K562 (cell line): ENCODE results near the gene STXBP6. TPM values are rescaled to one million over a fixed set of nuclear protein-coding genes. Genes with fewer than 3 reads are reported as not detected.

Experiments
- ATAC-seq: fragments of 200-7000 bp; cut with Tn5 transposase; 3 replicates; pipeline ENCODE4 v1.9.1; 2020; ENCODE audit warnings: moderate library complexity
- BruUV-seq: library from RNA; stranded (reverse); fragments of 400-500 nt; replicated peaks from 2 replicates; lab custom pipeline; 2021; lab: Mats Ljungman, UMichigan
- CTCF ChIA-PET: fragments of 300-600 bp; formaldehyde crosslinking; extraction: SDS; loops from one replicate; lab custom pipeline; 2021; ENCODE audit warnings: low intra/inter-chr PET ratio; lab: Yijun Ruan, JAX
- POLR2A ChIA-PET: fragments of 300-600, 350-650 bp; sonication (Branson Sonifier 250); formaldehyde crosslinking; extraction: SDS; loops from one replicate; lab custom pipeline; 2021; ENCODE audit warnings: antibody characterized with exemption, inconsistent platforms; lab: Yijun Ruan, JAX
- DNase-seq, 4 experiments: peaks; one replicate each; pipeline versions ENCODE4 v3.0.0 to v3.0.0-alpha.2; 2011 to 2018; ENCODE audit warnings: low spot score in 3 of 4, mixed read lengths in 3 of 4; ENCODE audit errors: extremely low read depth in 1 of 4
- FAIRE-seq: peaks from 2 replicates; lab custom pipeline; 2011; peaks lifted over from hg19 to GRCh38; lab: Jason Lieb, UNC
- H2AFZ ChIP-seq: 2 replicates; pipeline ENCODE4 v1.6.0; 2011; ENCODE audit warnings: low read depth, low read length, control low read depth, inconsistent platforms
- H3K27ac ChIP-seq: fragments of 200-600 bp; 3 replicates; pipeline ENCODE4 v1.8.0; 2011; ENCODE audit warnings: low read depth, mild to moderate bottlenecking, control low read depth, inconsistent platforms, low read length, moderate library complexity, mixed read lengths; ENCODE audit errors: extremely low read depth
- H3K27me3 ChIP-seq, 2 experiments: fragments of 300-600 bp in 1 of 2; 2 replicates in 1 of 2; 3 replicates in 1 of 2; pipeline versions ENCODE4 v1.6.0 to v1.8.0; 2011; ENCODE audit warnings: inconsistent platforms in 2 of 2, low read length in 2 of 2, mild to moderate bottlenecking in 1 of 2, mixed read lengths in 1 of 2, moderate library complexity in 1 of 2; ENCODE audit not compliant: control insufficient read depth in 2 of 2, insufficient read depth in 2 of 2
- H3K36me3 ChIP-seq: fragments of 300-600 bp; 3 replicates; pipeline ENCODE4 v1.8.0; 2011; ENCODE audit warnings: mild to moderate bottlenecking, low read length, inconsistent platforms; ENCODE audit not compliant: control insufficient read depth, insufficient read depth
- H3K4me1 ChIP-seq, 2 experiments: fragments of 200-600 bp in 1 of 2; replicated peaks in 1 of 2; 2 replicates in 1 of 2; 3 replicates in 1 of 2; pipeline versions ENCODE4 v1.5.1 to v1.8.0; 2011; ENCODE audit warnings: inconsistent platforms in 2 of 2, low read length in 2 of 2, mild to moderate bottlenecking in 1 of 2, mixed read lengths in 1 of 2, moderate library complexity in 1 of 2; ENCODE audit not compliant: control insufficient read depth in 2 of 2, insufficient read depth in 2 of 2
- H3K4me2 ChIP-seq: 2 replicates; pipeline ENCODE4 v1.6.1; 2011; ENCODE audit warnings: low read length, control low read depth, inconsistent platforms, mixed read lengths; ENCODE audit not compliant: insufficient read depth
- H3K4me3 ChIP-seq: fragments of 200-600 bp; sonication (generic), shearing (Covaris generic); 2 replicates; pipeline ENCODE4 v1.5.1; 2016; ENCODE audit warnings: control low read depth, inconsistent platforms
- H3K79me2 ChIP-seq: fragments of 200-600 bp; 3 replicates; pipeline ENCODE4 v1.8.0; 2011; ENCODE audit warnings: low read length, inconsistent platforms; ENCODE audit not compliant: control insufficient read depth, insufficient read depth
- H3K9ac ChIP-seq, 2 experiments: 2 replicates each; pipeline versions ENCODE4 v1.6.0 to v1.6.1; 2011; ENCODE audit warnings: low read depth in 2 of 2, low read length in 2 of 2, control low read depth in 1 of 2, inconsistent platforms in 1 of 2, mild to moderate bottlenecking in 1 of 2, mixed read lengths in 1 of 2; ENCODE audit not compliant: insufficient read depth in 1 of 2
- H3K9me1 ChIP-seq: one replicate; pipeline ENCODE4 v1.6.0; 2011; ENCODE audit warnings: inconsistent platforms, mild to moderate bottlenecking, low read length, moderate library complexity; ENCODE audit not compliant: control insufficient read depth, insufficient read depth
- H3K9me3 ChIP-seq: replicated peaks from 2 replicates; pipeline ENCODE4 v1.5.1; 2011; ENCODE audit warnings: low read depth, low read length, inconsistent platforms; ENCODE audit not compliant: control insufficient read depth, insufficient read depth
- H4K20me1 ChIP-seq: replicated peaks from 2 replicates; pipeline ENCODE4 v1.6.1; 2011; ENCODE audit warnings: low read length, inconsistent platforms, mixed read lengths; ENCODE audit not compliant: control insufficient read depth, insufficient read depth
- ASH1L ChIP-seq: fragments of 450-650 bp; IDR thresholded peaks from 2 replicates; pipeline ENCODE4 v1.6.1; 2018; ENCODE audit warnings: borderline replicate concordance, mild to moderate bottlenecking, low read depth; ENCODE audit not compliant: partially characterized antibody
- CBFA2T2 ChIP-seq: fragments of 450-650 bp; conservative IDR thresholded peaks from 2 replicates; pipeline ENCODE4 v1.6.1; 2017; ENCODE audit warnings: mild to moderate bottlenecking
- EP400 ChIP-seq: fragments of 450-650 bp; IDR thresholded peaks from 2 replicates; pipeline ENCODE4 v1.6.1; 2017; ENCODE audit warnings: antibody characterized with exemption, mild to moderate bottlenecking, moderate library complexity
- MAFG ChIP-seq: fragments of 450-650 bp; conservative IDR thresholded peaks from 2 replicates; pipeline ENCODE4 v1.6.1; 2016; ENCODE audit warnings: missing genetic modification characterization, missing compliant biosample characterization
- MEIS2 ChIP-seq: fragments of 450-650 bp; IDR thresholded peaks from 2 replicates; pipeline ENCODE4 v1.6.1; 2014; ENCODE audit warnings: mild to moderate bottlenecking; ENCODE audit not compliant: partially characterized antibody
- MTF1 ChIP-seq: fragments of 250-450 bp; sonication (Bioruptor Pico); IDR thresholded peaks from 2 replicates; pipeline ENCODE4 v1.9.0; 2021; ENCODE audit warnings: moderate library complexity, mild to moderate bottlenecking, inconsistent platforms, borderline replicate concordance
- PKNOX1 ChIP-seq: fragments of 450-650 bp; IDR thresholded peaks from 2 replicates; pipeline ENCODE4 v1.6.1; 2016
- SNRNP70 ChIP-seq: fragments of 200-400 bp; formaldehyde crosslinking; optimal IDR thresholded peaks from 2 replicates; pipeline ENCODE3; 2017; ENCODE audit warnings: low read depth, low read length
- TARDBP ChIP-seq: fragments of 450-650 bp; IDR thresholded peaks from 2 replicates; pipeline ENCODE4 v1.6.1; 2016
- TEAD1 ChIP-seq, 2 experiments: fragments of 450-650 bp in 1 of 2; sonication (generic) in 1 of 2; formaldehyde crosslinking; IDR thresholded peaks; 2 replicates each; pipeline versions ENCODE4 v1.4.0 to v1.8.0; 2020 to 2022; ENCODE audit warnings: mild to moderate bottlenecking in 2 of 2, missing genetic modification reagents in 1 of 2
- TEAD4 ChIP-seq, 2 experiments: sonication (generic) in 1 of 2; formaldehyde crosslinking in 1 of 2; IDR thresholded peaks; 2 replicates each; pipeline versions ENCODE4 v1.6.1 to v1.8.0; 2012 to 2022; ENCODE audit warnings: borderline replicate concordance in 1 of 2, inconsistent platforms in 1 of 2, low read length in 1 of 2, mild to moderate bottlenecking in 1 of 2, missing genetic modification reagents in 1 of 2
- ZC3H4 ChIP-seq: sonication (generic); formaldehyde crosslinking; IDR thresholded peaks from 2 replicates; pipeline ENCODE4 v1.9.0; 2021; ENCODE audit warnings: missing genetic modification reagents, borderline replicate concordance
- ZKSCAN8 ChIP-seq: fragments of 200-800 bp; sonication (Bioruptor generic); IDR thresholded peaks from 2 replicates; pipeline ENCODE4 v1.6.1; 2016; ENCODE audit warnings: missing genetic modification characterization, missing compliant biosample characterization
- WGBS: fragments of 100-300 bp; shearing (Covaris generic); methylation state at CpG from one replicate; pipeline ENCODE4 v1.1.6; 2016; ENCODE audit warnings: low coverage, mixed read lengths; ENCODE audit not compliant: insufficient coverage; ENCODE audit errors: missing lambda C conversion rate; 5-methylcytosine and 5-hydroxymethylcytosine counted together
- in situ Hi-C: fragments of 300-500 bp; cut with MboI; formaldehyde crosslinking; loops from 4 replicates; pipeline ENCODE4 v1.15.0; 2018; ENCODE audit warnings: inconsistent platforms, mixed read lengths
- intact Hi-C: fragments of 100-400 bp; cut with micrococcal nuclease; formaldehyde crosslinking; loops from 2 replicates; pipeline ENCODE4 v1.14.2; 2022
- polyA plus RNA-seq, 8 experiments: library from polyadenylated mRNA; depleted of rRNA in 4 of 8; stranded (reverse) in 5 of 8; unstranded in 3 of 8; fragments of >200 nt; fragmentation: Nextera tagmentation in 2 of 8; fragmentation: Illumina TruSeq in 1 of 8; extraction: Ambion mirVana in 2 of 8; extraction: Trizol in 1 of 8; gene quantifications; 2 replicates each; pipeline versions ENCODE4 v1.2.1 to v1.2.3, GENCODE V29; 2011 to 2014; ENCODE audit warnings: inconsistent platforms in 1 of 8, missing spikeins in 1 of 8
- total RNA-seq, 7 experiments: library from RNA; depleted of rRNA in 6 of 7; stranded (reverse); fragments of >200 nt in 6 of 7; fragmentation: Illumina TruSeq in 2 of 7; extraction: Trizol in 2 of 7; gene quantifications; 2 replicates each; pipeline versions ENCODE4 v1.2.1 to v1.2.3, GENCODE V29; 2011 to 2021; ENCODE audit warnings: low replicate concordance in 1 of 7
- TF ChIP-seq, protein P1 (sequence below), 2 experiments: IDR thresholded peaks in 1 of 2; conservative IDR thresholded peaks in 1 of 2; 2 replicates each; pipeline ENCODE4 v1.6.1; 2016; ENCODE audit warnings: low read depth in 2 of 2, mild to moderate bottlenecking in 1 of 2, missing compliant biosample characterization in 1 of 2, missing genetic modification characterization in 1 of 2, moderate library complexity in 1 of 2

Gene STXBP6
- total and polyA plus RNA-seq, 9 of the 15 experiments (the other 6 are each of a cell fraction or from before 2014, with no cell fraction given) = 0.27 to 0.89 (median 0.59) TPM

DNA sequence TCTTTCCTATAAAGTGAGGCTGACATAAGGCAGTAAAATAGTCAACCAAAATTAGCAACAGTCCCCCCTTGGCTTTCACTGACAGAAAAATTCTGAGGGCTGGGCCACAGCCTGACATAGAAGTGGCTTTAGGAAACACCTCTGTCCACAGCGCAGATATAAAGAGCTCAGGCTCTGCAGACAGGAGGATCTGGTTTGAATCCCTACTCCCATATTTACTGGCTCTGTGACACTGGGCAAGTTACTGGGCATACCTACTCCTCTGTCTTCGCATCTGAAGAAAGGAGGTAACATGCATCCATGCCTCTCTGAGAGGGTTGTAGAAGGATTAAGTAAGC is 95.3 kb downstream of the STXBP6 start (continued):
- TF ChIP-seq ZC3H4 = no peak
- TF ChIP-seq TARDBP = no peak

- H3K27me3 ChIP-seq = peaks cover 0 to 12% of the 10 kb centered on the region in 2 experiments; a peak in 3 of 5 replicates
- CTCF ChIA-PET = no interaction called here
- no peaks in the 10 kb centered on the region for H3K9me3 ChIP-seq
- no peaks in the 10 kb centered on the region for H3K79me2 ChIP-seq
- intact Hi-C loops (loop anchor here (10.0 kb wide), 1 partner anchor 91 kb away; no protein-coding TSS in a partner anchor), in situ Hi-C loops (no loop called here)
- 5% methylated on average over 4 of the region's 4 CpGs for WGBS
- H3K4me3 ChIP-seq = no peak overlapping the region
- H3K4me1 ChIP-seq = no peaks in the 10 kb centered on the region
- FAIRE-seq (no peak), DNase-seq (no peak), ATAC-seq (no peak)
- POLR2A ChIA-PET = no interaction called here
- no peaks in the 10 kb centered on the region for H3K36me3 ChIP-seq
- H3K27ac ChIP-seq = no peak overlapping the region
- no TSS peak for BruUV-seq
- no peak overlapping the region for H3K9ac ChIP-seq
- no peaks in the 10 kb centered on the region for H3K9me1 ChIP-seq
- no peak overlapping the region for H3K4me2 ChIP-seq
- no peaks in the 10 kb centered on the region for H4K20me1 ChIP-seq
- H2AFZ ChIP-seq = no peak overlapping the region
- TF ChIP-seq ASH1L (no peak), CBFA2T2 (no peak), TEAD4 (IDR thresholded peaks at IDR 0.05; ENCODE audit: low read length) (no peak), TEAD4 (CRISPR knock-in tag; IDR thresholded peaks at IDR 0.05; ENCODE audit: borderline replicate concordance) (no peak), MEIS2 (peak; percentile 56), MAFG (tag) (no peak), SNRNP70 (no peak), PKNOX1 (peak; percentile 66), ZKSCAN8 (CRISPR knock-in tag) (no peak), TEAD1 (CRISPR knock-in tag; IDR thresholded peaks at IDR 0.05) (no peak), EP400 (no peak), MTF1 (CRISPR knock-in tag) (no peak)
- TF ChIP-seq, protein P1, sequence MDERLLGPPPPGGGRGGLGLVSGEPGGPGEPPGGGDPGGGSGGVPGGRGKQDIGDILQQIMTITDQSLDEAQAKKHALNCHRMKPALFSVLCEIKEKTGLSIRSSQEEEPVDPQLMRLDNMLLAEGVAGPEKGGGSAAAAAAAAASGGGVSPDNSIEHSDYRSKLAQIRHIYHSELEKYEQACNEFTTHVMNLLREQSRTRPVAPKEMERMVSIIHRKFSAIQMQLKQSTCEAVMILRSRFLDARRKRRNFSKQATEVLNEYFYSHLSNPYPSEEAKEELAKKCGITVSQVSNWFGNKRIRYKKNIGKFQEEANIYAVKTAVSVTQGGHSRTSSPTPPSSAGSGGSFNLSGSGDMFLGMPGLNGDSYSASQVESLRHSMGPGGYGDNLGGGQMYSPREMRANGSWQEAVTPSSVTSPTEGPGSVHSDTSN (CRISPR knock-in tag; IDR thresholded peaks at IDR 0.05; ENCODE audit: low read depth) = no peak
- TF ChIP-seq, protein P1 (tag; conservative IDR thresholded peaks at IDR 0.05; ENCODE audit: low read depth) = 0 out of 2 replicates have a peak, but pooled peaks have one; percentile 16
- TF ChIP-seq, all 486 proteins: peak for 3
These were observed 95.8 kb downstream of the STXBP6 start for GRCh38 chr14:24954037-24954699.
